HepG2 (cell line): ENCODE measurements around the gene SPCS1.

Experiments
- GPN1 ChIP-seq: sonication (generic); formaldehyde crosslinking; IDR thresholded peaks from 2 replicates; pipeline ENCODE4 v1.5.1; 2020; ENCODE audit warnings: missing genetic modification reagents, borderline replicate concordance
- HNF1B ChIP-seq: sonication (generic); formaldehyde crosslinking; IDR thresholded peaks from 2 replicates; pipeline ENCODE4 v1.5.1; 2020; ENCODE audit warnings: mild to moderate bottlenecking, moderate library complexity, missing genetic modification reagents
- HNRNPH1 ChIP-seq: fragments of 200-400 bp; formaldehyde crosslinking; optimal IDR thresholded peaks from 2 replicates; pipeline ENCODE3; 2017; ENCODE audit warnings: mild to moderate bottlenecking, low read depth, low read length
- MAFK ChIP-seq, 2 experiments: IDR thresholded peaks in 1 of 2; conservative IDR thresholded peaks in 1 of 2; 2 replicates each; pipeline ENCODE4 v1.6.1; 2011; ENCODE audit warnings: improper control_type of control experiment in 2 of 2, low read length in 2 of 2
- MAZ ChIP-seq, 2 experiments: sonication (generic) in 1 of 2; formaldehyde crosslinking in 1 of 2; IDR thresholded peaks; 2 replicates each; pipeline versions ENCODE4 v1.5.0 to v1.6.1; 2012 to 2020; ENCODE audit warnings: low read depth in 2 of 2, mild to moderate bottlenecking in 2 of 2, borderline replicate concordance in 1 of 2, improper control_type of control experiment in 1 of 2, low read length in 1 of 2, missing genetic modification reagents in 1 of 2, moderate library complexity in 1 of 2
- PBX2 ChIP-seq: IDR thresholded peaks from 2 replicates; pipeline ENCODE4 v1.6.1; 2016; ENCODE audit warnings: control low read depth
- ZBTB1 ChIP-seq: sonication (generic); formaldehyde crosslinking; IDR thresholded peaks from 2 replicates; pipeline ENCODE4 v1.4.0; 2020; ENCODE audit warnings: missing genetic modification reagents, borderline replicate concordance
- ZBTB7A ChIP-seq: sonication (generic); formaldehyde crosslinking; IDR thresholded peaks from 2 replicates; pipeline ENCODE4 v1.8.0; 2022; ENCODE audit warnings: mild to moderate bottlenecking, missing genetic modification reagents
- ZKSCAN1 ChIP-seq: fragments of 150-350 bp; IDR thresholded peaks from 2 replicates; pipeline ENCODE4 v1.6.1; 2014; ENCODE audit warnings: low read length
- ZNF354B ChIP-seq: sonication (generic); formaldehyde crosslinking; IDR thresholded peaks from 2 replicates; pipeline ENCODE4 v1.8.0; 2022; ENCODE audit warnings: mild to moderate bottlenecking, missing genetic modification reagents
- ZNF792 ChIP-seq: IDR thresholded peaks from 2 replicates; pipeline ENCODE4 v1.6.1; 2016
- TF ChIP-seq, protein P1 (sequence below): IDR thresholded peaks from 2 replicates; pipeline ENCODE4 v1.6.1; 2016; ENCODE audit warnings: low read depth, missing genetic modification reagents, missing compliant biosample characterization

GRCh38 chr3:52721002-52721729, 15.3 kb downstream of the SPCS1 start:
- TF ChIP-seq ZNF354B (no peak), MAZ (IDR thresholded peaks at IDR 0.05; ENCODE audit: borderline replicate concordance, low read depth, low read length) (no peak), MAZ (CRISPR knock-in tag; IDR thresholded peaks at IDR 0.05; ENCODE audit: low read depth) (no peak), PBX2 (CRISPR knock-in tag) (no peak), MAFK (conservative IDR thresholded peaks at IDR 0.05 in 1 of 2, IDR thresholded peaks at IDR 0.05 in 1 of 2; ENCODE audit: low read length in 2 of 2) (no peak), ZKSCAN1 (no peak), HNF1B (CRISPR knock-in tag) (no peak), GPN1 (CRISPR knock-in tag) (no peak), ZNF792 (no peak), ZBTB1 (CRISPR knock-in tag) (no peak), HNRNPH1 (no peak), ZBTB7A (CRISPR knock-in tag) (no peak)
- TF ChIP-seq, protein P1, sequence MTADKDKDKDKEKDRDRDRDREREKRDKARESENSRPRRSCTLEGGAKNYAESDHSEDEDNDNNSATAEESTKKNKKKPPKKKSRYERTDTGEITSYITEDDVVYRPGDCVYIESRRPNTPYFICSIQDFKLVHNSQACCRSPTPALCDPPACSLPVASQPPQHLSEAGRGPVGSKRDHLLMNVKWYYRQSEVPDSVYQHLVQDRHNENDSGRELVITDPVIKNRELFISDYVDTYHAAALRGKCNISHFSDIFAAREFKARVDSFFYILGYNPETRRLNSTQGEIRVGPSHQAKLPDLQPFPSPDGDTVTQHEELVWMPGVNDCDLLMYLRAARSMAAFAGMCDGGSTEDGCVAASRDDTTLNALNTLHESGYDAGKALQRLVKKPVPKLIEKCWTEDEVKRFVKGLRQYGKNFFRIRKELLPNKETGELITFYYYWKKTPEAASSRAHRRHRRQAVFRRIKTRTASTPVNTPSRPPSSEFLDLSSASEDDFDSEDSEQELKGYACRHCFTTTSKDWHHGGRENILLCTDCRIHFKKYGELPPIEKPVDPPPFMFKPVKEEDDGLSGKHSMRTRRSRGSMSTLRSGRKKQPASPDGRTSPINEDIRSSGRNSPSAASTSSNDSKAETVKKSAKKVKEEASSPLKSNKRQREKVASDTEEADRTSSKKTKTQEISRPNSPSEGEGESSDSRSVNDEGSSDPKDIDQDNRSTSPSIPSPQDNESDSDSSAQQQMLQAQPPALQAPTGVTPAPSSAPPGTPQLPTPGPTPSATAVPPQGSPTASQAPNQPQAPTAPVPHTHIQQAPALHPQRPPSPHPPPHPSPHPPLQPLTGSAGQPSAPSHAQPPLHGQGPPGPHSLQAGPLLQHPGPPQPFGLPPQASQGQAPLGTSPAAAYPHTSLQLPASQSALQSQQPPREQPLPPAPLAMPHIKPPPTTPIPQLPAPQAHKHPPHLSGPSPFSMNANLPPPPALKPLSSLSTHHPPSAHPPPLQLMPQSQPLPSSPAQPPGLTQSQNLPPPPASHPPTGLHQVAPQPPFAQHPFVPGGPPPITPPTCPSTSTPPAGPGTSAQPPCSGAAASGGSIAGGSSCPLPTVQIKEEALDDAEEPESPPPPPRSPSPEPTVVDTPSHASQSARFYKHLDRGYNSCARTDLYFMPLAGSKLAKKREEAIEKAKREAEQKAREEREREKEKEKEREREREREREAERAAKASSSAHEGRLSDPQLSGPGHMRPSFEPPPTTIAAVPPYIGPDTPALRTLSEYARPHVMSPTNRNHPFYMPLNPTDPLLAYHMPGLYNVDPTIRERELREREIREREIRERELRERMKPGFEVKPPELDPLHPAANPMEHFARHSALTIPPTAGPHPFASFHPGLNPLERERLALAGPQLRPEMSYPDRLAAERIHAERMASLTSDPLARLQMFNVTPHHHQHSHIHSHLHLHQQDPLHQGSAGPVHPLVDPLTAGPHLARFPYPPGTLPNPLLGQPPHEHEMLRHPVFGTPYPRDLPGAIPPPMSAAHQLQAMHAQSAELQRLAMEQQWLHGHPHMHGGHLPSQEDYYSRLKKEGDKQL (CRISPR knock-in tag), result no peak
